Breast epithelium (tissue), 3 donors: Measurements from ENCODE around the gene MAP4K2.

Experiments
- POLR2A ChIP-seq: fragments of 450-650 bp; IDR thresholded peaks from one replicate; pipeline ENCODE4 v1.6.1; 2016; ENCODE audit warnings: antibody characterized with exemption, mild to moderate bottlenecking, moderate library complexity
- POLR2AphosphoS5 ChIP-seq, 3 donors: sonication (generic); formaldehyde crosslinking; IDR thresholded peaks; one replicate each; pipeline ENCODE4 v1.6.1; 2017; ENCODE audit warnings: antibody characterized with exemption in 3 of 3
- TF ChIP-seq, protein P1 (sequence below), 3 donors: fragments of 450-650 bp; IDR thresholded peaks; one replicate each; pipeline ENCODE4 v1.5.1; 2016 to 2017; ENCODE audit warnings: antibody characterized with exemption in 3 of 3, mild to moderate bottlenecking in 3 of 3, moderate library complexity in 3 of 3

DNA sequence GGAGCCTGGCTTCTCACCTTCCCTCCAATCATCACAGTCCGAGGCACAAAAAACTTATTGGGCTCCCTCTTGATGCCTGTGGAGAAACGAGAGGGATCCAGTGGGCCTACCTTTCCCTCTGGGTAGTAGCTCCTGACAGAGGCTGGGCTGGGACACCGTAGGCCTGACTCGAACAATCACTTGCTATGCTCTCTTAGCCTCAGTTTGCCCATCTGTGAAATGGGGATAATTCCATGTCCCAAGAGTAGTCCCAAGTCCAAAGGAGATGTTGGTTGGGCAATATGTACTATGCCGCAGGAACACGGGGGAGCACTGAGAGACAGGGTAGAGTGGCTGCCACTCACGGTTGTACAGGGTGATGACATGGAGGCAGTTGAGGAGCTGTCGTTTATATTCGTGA, 51.4 kb downstream of the MAP4K2 start:
- TF ChIP-seq, protein P1, sequence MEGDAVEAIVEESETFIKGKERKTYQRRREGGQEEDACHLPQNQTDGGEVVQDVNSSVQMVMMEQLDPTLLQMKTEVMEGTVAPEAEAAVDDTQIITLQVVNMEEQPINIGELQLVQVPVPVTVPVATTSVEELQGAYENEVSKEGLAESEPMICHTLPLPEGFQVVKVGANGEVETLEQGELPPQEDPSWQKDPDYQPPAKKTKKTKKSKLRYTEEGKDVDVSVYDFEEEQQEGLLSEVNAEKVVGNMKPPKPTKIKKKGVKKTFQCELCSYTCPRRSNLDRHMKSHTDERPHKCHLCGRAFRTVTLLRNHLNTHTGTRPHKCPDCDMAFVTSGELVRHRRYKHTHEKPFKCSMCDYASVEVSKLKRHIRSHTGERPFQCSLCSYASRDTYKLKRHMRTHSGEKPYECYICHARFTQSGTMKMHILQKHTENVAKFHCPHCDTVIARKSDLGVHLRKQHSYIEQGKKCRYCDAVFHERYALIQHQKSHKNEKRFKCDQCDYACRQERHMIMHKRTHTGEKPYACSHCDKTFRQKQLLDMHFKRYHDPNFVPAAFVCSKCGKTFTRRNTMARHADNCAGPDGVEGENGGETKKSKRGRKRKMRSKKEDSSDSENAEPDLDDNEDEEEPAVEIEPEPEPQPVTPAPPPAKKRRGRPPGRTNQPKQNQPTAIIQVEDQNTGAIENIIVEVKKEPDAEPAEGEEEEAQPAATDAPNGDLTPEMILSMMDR (IDR thresholded peaks at IDR 0.05), result no peak
- TF ChIP-seq POLR2AphosphoS5 (IDR thresholded peaks at IDR 0.05) (no peak), POLR2A (no peak)
